ENCODE data around the gene MDH2.
"Not testable (repeated sequence)": the region's sequence is repeated elsewhere in the genome, so short reads cannot be mapped to it uniquely, and the experiment has no call there.

MDH2 gene

GRCh38 chr7:76047305-76047810 lies 548 bp upstream of the MDH2 start:
- Histone ChIP-seq H3K27ac (ENCODE audit: low read depth, low read length, severe bottlenecking) (peak overlapping the region; percentile 90), H3K4me3 (ENCODE audit: extremely low read depth, insufficient read depth, low read length, poor library complexity, severe bottlenecking) (peak overlapping the region; percentile 99), H3K9me3 (ENCODE audit: control insufficient read depth, low read length) (no peaks in the 10 kb centered on the region), H3K4me1 (ENCODE audit: control insufficient read depth, insufficient read depth, low read length, poor library complexity, severe bottlenecking) (peaks cover 7% of the 10 kb centered on the region), H3K36me3 (ENCODE audit: control insufficient read depth, insufficient read depth, low read length) (peaks cover 20% of the 10 kb centered on the region)
- WGBS, 2 experiments (ENCODE audit: insufficient coverage in 2 of 2) = 5% methylated on average over 16 to 20 of the region's 21 CpGs

GRCh38 chr7:76048668-76048988 lies 722 bp downstream of the MDH2 start:
- 2 to 3% methylated on average over 7 to 8 of the region's 9 CpGs for WGBS, 2 experiments (ENCODE audit: insufficient coverage in 2 of 2)
- H3K27ac ChIP-seq (ENCODE audit: low read depth, low read length, severe bottlenecking) = peak overlapping the region; percentile 90
- peaks cover 27% of the 10 kb centered on the region for H3K36me3 ChIP-seq (ENCODE audit: control insufficient read depth, insufficient read depth, low read length)
- peaks cover 10% of the 10 kb centered on the region for H3K4me1 ChIP-seq (ENCODE audit: control insufficient read depth, insufficient read depth, low read length, poor library complexity, severe bottlenecking)
- no peaks in the 10 kb centered on the region for H3K9me3 ChIP-seq (ENCODE audit: control insufficient read depth, low read length)
- H3K4me3 ChIP-seq (ENCODE audit: extremely low read depth, insufficient read depth, low read length, poor library complexity, severe bottlenecking) = peak overlapping the region; percentile 99

- Histone ChIP-seq H3K36me3 (ENCODE audit: control insufficient read depth, insufficient read depth, low read length) (peaks cover 34% of the 10 kb centered on the region), H3K9me3 (ENCODE audit: control insufficient read depth, low read length) (no peaks in the 10 kb centered on the region), H3K27ac (ENCODE audit: low read depth, low read length, severe bottlenecking) (no peak overlapping the region), H3K4me1 (ENCODE audit: control insufficient read depth, insufficient read depth, low read length, poor library complexity, severe bottlenecking) (peaks cover 15% of the 10 kb centered on the region), H3K4me3 (ENCODE audit: extremely low read depth, insufficient read depth, low read length, poor library complexity, severe bottlenecking) (peak overlapping the region; percentile 99)
- 96 to 100% methylated on average over 4 of the region's 6 CpGs for WGBS, 2 experiments (ENCODE audit: insufficient coverage in 2 of 2)
Observed at GRCh38 chr7:76049295-76049694, 1.4 kb downstream of the MDH2 start.

- Histone ChIP-seq H3K4me1 (ENCODE audit: control insufficient read depth, insufficient read depth, low read length, poor library complexity, severe bottlenecking) (peaks cover 17% of the 10 kb centered on the region), H3K4me3 (ENCODE audit: extremely low read depth, insufficient read depth, low read length, poor library complexity, severe bottlenecking) (no peak overlapping the region), H3K27ac (ENCODE audit: low read depth, low read length, severe bottlenecking) (no peak overlapping the region), H3K9me3 (ENCODE audit: control insufficient read depth, low read length) (no peaks in the 10 kb centered on the region), H3K36me3 (ENCODE audit: control insufficient read depth, insufficient read depth, low read length) (peaks cover 45% of the 10 kb centered on the region)
- 96 to 100% methylated on average over 4 to 5 of the region's 5 CpGs for WGBS, 2 experiments (ENCODE audit: insufficient coverage in 2 of 2)
Observed at GRCh38 chr7:76050545-76050944, 2.6 kb downstream of the MDH2 start.

GRCh38 chr7:76051840-76052239 lies 3.9 kb downstream of the MDH2 start:
- Histone ChIP-seq H3K9me3 (ENCODE audit: control insufficient read depth, low read length) (no peaks in the 10 kb centered on the region), H3K4me3 (ENCODE audit: extremely low read depth, insufficient read depth, low read length, poor library complexity, severe bottlenecking) (no peak overlapping the region), H3K27ac (ENCODE audit: low read depth, low read length, severe bottlenecking) (no peak overlapping the region), H3K36me3 (ENCODE audit: control insufficient read depth, insufficient read depth, low read length) (peaks cover 51% of the 10 kb centered on the region), H3K4me1 (ENCODE audit: control insufficient read depth, insufficient read depth, low read length, poor library complexity, severe bottlenecking) (peaks cover 12% of the 10 kb centered on the region)
- WGBS, 2 experiments (ENCODE audit: insufficient coverage in 2 of 2) = 100% methylated on average over 1 of the region's 4 CpGs

GRCh38 chr7:76052681-76053080 lies 4.8 kb downstream of the MDH2 start:
- not testable (repeated sequence) for H3K27ac ChIP-seq (ENCODE audit: low read depth, low read length, severe bottlenecking); H3K4me3 ChIP-seq (ENCODE audit: extremely low read depth, insufficient read depth, low read length, poor library complexity, severe bottlenecking); H3K9me3 ChIP-seq (ENCODE audit: control insufficient read depth, low read length)
- WGBS, 2 experiments (ENCODE audit: insufficient coverage in 2 of 2) = 90 to 92% methylated on average over 4 to 8 of the region's 8 CpGs
- H3K36me3 ChIP-seq (ENCODE audit: control insufficient read depth, insufficient read depth, low read length) = peaks cover 59% of the 10 kb centered on the region
- H3K4me1 ChIP-seq (ENCODE audit: control insufficient read depth, insufficient read depth, low read length, poor library complexity, severe bottlenecking) = peaks cover 12% of the 10 kb centered on the region

GRCh38 chr7:76053461-76053860 lies 5.6 kb downstream of the MDH2 start:
- 93 to 96% methylated on average over 5 to 6 of the region's 6 CpGs for WGBS, 2 experiments (ENCODE audit: insufficient coverage in 2 of 2)
- Histone ChIP-seq H3K9me3 (ENCODE audit: control insufficient read depth, low read length) (no peaks in the 10 kb centered on the region), H3K36me3 (ENCODE audit: control insufficient read depth, insufficient read depth, low read length) (peaks cover 67% of the 10 kb centered on the region), H3K4me3 (ENCODE audit: extremely low read depth, insufficient read depth, low read length, poor library complexity, severe bottlenecking) (no peak overlapping the region), H3K27ac (ENCODE audit: low read depth, low read length, severe bottlenecking) (no peak overlapping the region), H3K4me1 (ENCODE audit: control insufficient read depth, insufficient read depth, low read length, poor library complexity, severe bottlenecking) (peaks cover 12% of the 10 kb centered on the region)

GRCh38 chr7:76054123-76055120 lies 6.5 kb downstream of the MDH2 start:
- whole genome bisulfite sequencing, 2 experiments (ENCODE audit: insufficient coverage in 2 of 2) = 93 to 97% methylated on average over 15 to 16 of the region's 18 CpGs
- peaks cover 76% of the 10 kb centered on the region for H3K36me3 ChIP-seq (ENCODE audit: control insufficient read depth, insufficient read depth, low read length)
- peak overlapping the region; percentile 10 for H3K27ac ChIP-seq (ENCODE audit: low read depth, low read length, severe bottlenecking)

GRCh38 chr7:76056241-76056640 lies 8.3 kb downstream of the MDH2 start:
- Histone ChIP-seq H3K27ac (ENCODE audit: low read depth, low read length, severe bottlenecking) (no peak overlapping the region), H3K4me1 (ENCODE audit: control insufficient read depth, insufficient read depth, low read length, poor library complexity, severe bottlenecking) (peaks cover 12% of the 10 kb centered on the region), H3K36me3 (ENCODE audit: control insufficient read depth, insufficient read depth, low read length) (peaks cover 94% of the 10 kb centered on the region), H3K9me3 (ENCODE audit: control insufficient read depth, low read length) (no peaks in the 10 kb centered on the region), H3K4me3 (ENCODE audit: extremely low read depth, insufficient read depth, low read length, poor library complexity, severe bottlenecking) (no peak overlapping the region)
- 98 to 100% methylated on average over 3 to 6 of the region's 7 CpGs for WGBS, 2 experiments (ENCODE audit: insufficient coverage in 2 of 2)

More at GRCh38 chr7:76054123-76055120, 6.5 kb downstream of the MDH2 start:
- Histone ChIP-seq H3K4me3 (ENCODE audit: extremely low read depth, insufficient read depth, low read length, poor library complexity, severe bottlenecking) (no peak overlapping the region), H3K9me3 (ENCODE audit: control insufficient read depth, low read length) (no peaks in the 10 kb centered on the region), H3K4me1 (ENCODE audit: control insufficient read depth, insufficient read depth, low read length, poor library complexity, severe bottlenecking) (peaks cover 12% of the 10 kb centered on the region)

- no peak overlapping the region for H3K4me3 ChIP-seq (ENCODE audit: extremely low read depth, insufficient read depth, low read length, poor library complexity, severe bottlenecking)
- H3K36me3 ChIP-seq (ENCODE audit: control insufficient read depth, insufficient read depth, low read length) = peaks cover 97% of the 10 kb centered on the region
- no peaks in the 10 kb centered on the region for H3K9me3 ChIP-seq (ENCODE audit: control insufficient read depth, low read length)
- 93 to 97% methylated on average over 12 to 16 of the region's 18 CpGs for WGBS, 2 experiments (ENCODE audit: insufficient coverage in 2 of 2)
- no peak overlapping the region for H3K27ac ChIP-seq (ENCODE audit: low read depth, low read length, severe bottlenecking)
- H3K4me1 ChIP-seq (ENCODE audit: control insufficient read depth, insufficient read depth, low read length, poor library complexity, severe bottlenecking) = peaks cover 12% of the 10 kb centered on the region
Observed at GRCh38 chr7:76057103-76057812, 9.4 kb downstream of the MDH2 start.
